ENCODE measurements around the gene HNRNPLL. TPM values are rescaled to one million over a fixed set of nuclear protein-coding genes. Genes with fewer than 3 reads are reported as not detected.

The HNRNPLL gene
- total and polyA plus RNA-seq, 2 of the 13 experiments (the other 11 are each of a cell fraction or from before 2014, with no cell fraction given), result 49.4 to 103 TPM

- TF ChIP-seq GFI1 (CRISPR knock-in tag; IDR thresholded peaks at IDR 0.05; ENCODE audit: borderline replicate concordance) (no peak), STAG1 (CRISPR knock-in tag; IDR thresholded peaks at IDR 0.05) (no peak), SAP130 (CRISPR knock-in tag; IDR thresholded peaks at IDR 0.05; ENCODE audit: low read depth) (peak; percentile 19; the same call in 1 of the 2 replicates), RFXANK (CRISPR knock-in tag; IDR thresholded peaks at IDR 0.05) (no peak), ZNF558 (CRISPR knock-in tag; IDR thresholded peaks at IDR 0.05; ENCODE audit: borderline replicate concordance) (no peak), KDM6A (CRISPR knock-in tag; IDR thresholded peaks at IDR 0.05; ENCODE audit: low read depth) (no peak), ATF7 (IDR thresholded peaks at IDR 0.05) (no peak), ATF7 (CRISPR knock-in tag; IDR thresholded peaks at IDR 0.05) (no peak), EED (CRISPR knock-in tag; IDR thresholded peaks at IDR 0.05) (no peak), ZNF274 (CRISPR knock-in tag; IDR thresholded peaks at IDR 0.05) (no peak), NFATC3 (CRISPR knock-in tag; IDR thresholded peaks at IDR 0.05) (no peak), ZNF441 (CRISPR knock-in tag; IDR thresholded peaks at IDR 0.05; ENCODE audit: borderline replicate concordance) (0 out of 2 replicates have a peak, but pooled peaks have one; percentile 17), TMF1 (CRISPR knock-in tag; IDR thresholded peaks at IDR 0.05; ENCODE audit: low read depth) (no peak), ZNF569 (CRISPR knock-in tag; IDR thresholded peaks at IDR 0.05; ENCODE audit: borderline replicate concordance) (no peak), ZNF879 (CRISPR knock-in tag; IDR thresholded peaks at IDR 0.05) (no peak), GLMP (CRISPR knock-in tag; IDR thresholded peaks at IDR 0.05; ENCODE audit: borderline replicate concordance) (no peak), ZNF143 (CRISPR knock-in tag; IDR thresholded peaks at IDR 0.05) (peak; percentile 79), MXD1 (CRISPR knock-in tag; IDR thresholded peaks at IDR 0.05) (no peak), ZNF800 (CRISPR knock-in tag; IDR thresholded peaks at IDR 0.05) (no peak), HNF4A (CRISPR knock-in tag; IDR thresholded peaks at IDR 0.05) (no peak), IKZF1 (IDR thresholded peaks at IDR 0.05) (no peak), YY1 (IDR thresholded peaks at IDR 0.05; ENCODE audit: insufficient read depth, insufficient replicate concordance, low read depth, low read length) (no peak), CREB1 (IDR thresholded peaks at IDR 0.05) (no peak), CREB1 (CRISPR knock-in tag; IDR thresholded peaks at IDR 0.05) (no peak), DNMT3B (CRISPR knock-in tag; conservative IDR thresholded peaks at IDR 0.05) (no peak), TOE1 (CRISPR knock-in tag; IDR thresholded peaks at IDR 0.05) (no peak), BATF2 (CRISPR knock-in tag; IDR thresholded peaks at IDR 0.05) (no peak), ZNF329 (CRISPR knock-in tag; IDR thresholded peaks at IDR 0.05; ENCODE audit: low read depth) (no peak)
Measured at GRCh38 chr2:38533180-38533579, 69.5 kb downstream of the HNRNPLL start (continued).
